ENCODE measurements around the gene SHROOM3.

DNA sequence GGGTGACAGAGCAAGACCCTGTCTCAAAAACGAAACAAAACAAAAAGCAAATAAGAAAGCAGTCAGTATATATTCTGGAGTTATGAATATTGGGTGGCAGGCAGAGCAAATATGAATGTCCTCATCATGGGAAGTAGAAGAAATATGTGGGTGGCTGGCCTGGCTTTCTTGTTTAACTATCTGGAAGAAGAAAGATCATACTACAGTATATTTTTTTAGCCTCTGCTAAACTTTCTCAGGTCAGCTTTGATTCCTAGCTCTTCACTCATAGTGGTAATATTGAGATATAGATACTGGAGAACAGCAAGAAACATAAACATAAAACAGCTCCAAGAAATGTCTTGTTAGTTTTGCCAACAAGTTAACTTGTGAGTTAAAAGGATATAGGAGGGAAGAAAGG, 270.4 kb downstream of the SHROOM3 start:
- TF ChIP-seq MXI1 (conservative IDR thresholded peaks at IDR 0.05; ENCODE audit: poor library complexity, severe bottlenecking), result no peak
- TF ChIP-seq RAD21 (conservative IDR thresholded peaks at IDR 0.05), result no peak
- TF ChIP-seq EZH2 (IDR thresholded peaks at IDR 0.05; ENCODE audit: borderline replicate concordance, insufficient read depth, low read length, poor library complexity, severe bottlenecking), result no peak
- TF ChIP-seq, protein P1, sequence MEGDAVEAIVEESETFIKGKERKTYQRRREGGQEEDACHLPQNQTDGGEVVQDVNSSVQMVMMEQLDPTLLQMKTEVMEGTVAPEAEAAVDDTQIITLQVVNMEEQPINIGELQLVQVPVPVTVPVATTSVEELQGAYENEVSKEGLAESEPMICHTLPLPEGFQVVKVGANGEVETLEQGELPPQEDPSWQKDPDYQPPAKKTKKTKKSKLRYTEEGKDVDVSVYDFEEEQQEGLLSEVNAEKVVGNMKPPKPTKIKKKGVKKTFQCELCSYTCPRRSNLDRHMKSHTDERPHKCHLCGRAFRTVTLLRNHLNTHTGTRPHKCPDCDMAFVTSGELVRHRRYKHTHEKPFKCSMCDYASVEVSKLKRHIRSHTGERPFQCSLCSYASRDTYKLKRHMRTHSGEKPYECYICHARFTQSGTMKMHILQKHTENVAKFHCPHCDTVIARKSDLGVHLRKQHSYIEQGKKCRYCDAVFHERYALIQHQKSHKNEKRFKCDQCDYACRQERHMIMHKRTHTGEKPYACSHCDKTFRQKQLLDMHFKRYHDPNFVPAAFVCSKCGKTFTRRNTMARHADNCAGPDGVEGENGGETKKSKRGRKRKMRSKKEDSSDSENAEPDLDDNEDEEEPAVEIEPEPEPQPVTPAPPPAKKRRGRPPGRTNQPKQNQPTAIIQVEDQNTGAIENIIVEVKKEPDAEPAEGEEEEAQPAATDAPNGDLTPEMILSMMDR (IDR thresholded peaks at IDR 0.05; ENCODE audit: poor library complexity, severe bottlenecking), result no peak
- TF ChIP-seq TAF1 (IDR thresholded peaks at IDR 0.05; ENCODE audit: low read depth), result no peak
- TF ChIP-seq POLR2AphosphoS5 (IDR thresholded peaks at IDR 0.05), result no peak
- TF ChIP-seq, protein P2, sequence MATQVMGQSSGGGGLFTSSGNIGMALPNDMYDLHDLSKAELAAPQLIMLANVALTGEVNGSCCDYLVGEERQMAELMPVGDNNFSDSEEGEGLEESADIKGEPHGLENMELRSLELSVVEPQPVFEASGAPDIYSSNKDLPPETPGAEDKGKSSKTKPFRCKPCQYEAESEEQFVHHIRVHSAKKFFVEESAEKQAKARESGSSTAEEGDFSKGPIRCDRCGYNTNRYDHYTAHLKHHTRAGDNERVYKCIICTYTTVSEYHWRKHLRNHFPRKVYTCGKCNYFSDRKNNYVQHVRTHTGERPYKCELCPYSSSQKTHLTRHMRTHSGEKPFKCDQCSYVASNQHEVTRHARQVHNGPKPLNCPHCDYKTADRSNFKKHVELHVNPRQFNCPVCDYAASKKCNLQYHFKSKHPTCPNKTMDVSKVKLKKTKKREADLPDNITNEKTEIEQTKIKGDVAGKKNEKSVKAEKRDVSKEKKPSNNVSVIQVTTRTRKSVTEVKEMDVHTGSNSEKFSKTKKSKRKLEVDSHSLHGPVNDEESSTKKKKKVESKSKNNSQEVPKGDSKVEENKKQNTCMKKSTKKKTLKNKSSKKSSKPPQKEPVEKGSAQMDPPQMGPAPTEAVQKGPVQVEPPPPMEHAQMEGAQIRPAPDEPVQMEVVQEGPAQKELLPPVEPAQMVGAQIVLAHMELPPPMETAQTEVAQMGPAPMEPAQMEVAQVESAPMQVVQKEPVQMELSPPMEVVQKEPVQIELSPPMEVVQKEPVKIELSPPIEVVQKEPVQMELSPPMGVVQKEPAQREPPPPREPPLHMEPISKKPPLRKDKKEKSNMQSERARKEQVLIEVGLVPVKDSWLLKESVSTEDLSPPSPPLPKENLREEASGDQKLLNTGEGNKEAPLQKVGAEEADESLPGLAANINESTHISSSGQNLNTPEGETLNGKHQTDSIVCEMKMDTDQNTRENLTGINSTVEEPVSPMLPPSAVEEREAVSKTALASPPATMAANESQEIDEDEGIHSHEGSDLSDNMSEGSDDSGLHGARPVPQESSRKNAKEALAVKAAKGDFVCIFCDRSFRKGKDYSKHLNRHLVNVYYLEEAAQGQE (IDR thresholded peaks at IDR 0.05; ENCODE audit: borderline replicate concordance), result no peak
- TF ChIP-seq EP300 (conservative IDR thresholded peaks at IDR 0.05; ENCODE audit: poor library complexity, severe bottlenecking), result no peak
- TF ChIP-seq SMC3 (conservative IDR thresholded peaks at IDR 0.05; ENCODE audit: poor library complexity), result no peak

All from neural cell (in vitro differentiated cells).